Stimulated activated CD4-positive, alpha-beta T cell treated with anti-CD3 and anti-CD28 coated beads, Interleukin-15, amount 100 ng/mL, for 24 hours (primary cell): ENCODE data around the gene TRMT10C.
A peak's percentile ranks its signal among the peaks of the same experiment; 100 is the strongest.
"Not testable (repeated sequence)": the region's sequence is repeated elsewhere in the genome, so short reads cannot be mapped to it uniquely, and the experiment has no call there.

Experiments
- DNase-seq: peaks from one replicate; pipeline ENCODE4 v3.0.0-alpha.2; 2020

TRMT10C gene

GRCh38 chr3:101549473-101549872, 12.2 kb upstream of the TRMT10C start:
- DNase-seq = no peak

- DNase-seq = not testable (repeated sequence)
Measured at GRCh38 chr3:101551359-101552081, 10.1 kb upstream of the TRMT10C start.

GRCh38 chr3:101553381-101553780, 8.3 kb upstream of the TRMT10C start:
- DNase-seq = not testable (repeated sequence)

- no peak for DNase-seq
Measured at GRCh38 chr3:101556064-101556463, 5.6 kb upstream of the TRMT10C start.

- DNase-seq = peak; percentile 72
Measured at GRCh38 chr3:101567528-101568317, 6.1 kb downstream of the TRMT10C start.

- no peak for DNase-seq
Measured at GRCh38 chr3:101571028-101571895, 9.6 kb downstream of the TRMT10C start.

GRCh38 chr3:101573449-101574387, 12.1 kb downstream of the TRMT10C start, which contains the start of gene PCNP:
Gene PCNP, plus strand, starts transcription at chr3:101574180. Its CDS starts 36 bp downstream, at chr3:101574216.
- DNase-seq = peak; percentile 99

GRCh38 chr3:101574388-101575112, 12.9 kb downstream of the TRMT10C start:
- DNase-seq = peak; percentile 60

GRCh38 chr3:101577286-101577685, 15.6 kb downstream of the TRMT10C start:
- DNase-seq = no peak

- DNase-seq = no peak
Measured at GRCh38 chr3:101588616-101589015, 26.9 kb downstream of the TRMT10C start.

GRCh38 chr3:101591071-101591470, 29.4 kb downstream of the TRMT10C start:
- no peak for DNase-seq

GRCh38 chr3:101602731-101603130, 41.1 kb downstream of the TRMT10C start:
- no peak for DNase-seq

GRCh38 chr3:101603184-101603583, 41.5 kb downstream of the TRMT10C start:
- no peak for DNase-seq

GRCh38 chr3:101605398-101605797, 43.7 kb downstream of the TRMT10C start:
- not testable (repeated sequence) for DNase-seq

- DNase-seq = no peak
Measured at GRCh38 chr3:101611023-101611422, 49.4 kb downstream of the TRMT10C start.

- not testable (repeated sequence) for DNase-seq
Measured at GRCh38 chr3:101613014-101613413, 51.3 kb downstream of the TRMT10C start.

- DNase-seq = no peak
Measured at GRCh38 chr3:101615525-101615924, 53.9 kb downstream of the TRMT10C start.
